Measurements from ENCODE around the gene FUT8.

FUT8 gene

GRCh38 chr14:65770681-65771080 lies 358.2 kb downstream of the FUT8 start:
- TF ChIP-seq, protein P1, sequence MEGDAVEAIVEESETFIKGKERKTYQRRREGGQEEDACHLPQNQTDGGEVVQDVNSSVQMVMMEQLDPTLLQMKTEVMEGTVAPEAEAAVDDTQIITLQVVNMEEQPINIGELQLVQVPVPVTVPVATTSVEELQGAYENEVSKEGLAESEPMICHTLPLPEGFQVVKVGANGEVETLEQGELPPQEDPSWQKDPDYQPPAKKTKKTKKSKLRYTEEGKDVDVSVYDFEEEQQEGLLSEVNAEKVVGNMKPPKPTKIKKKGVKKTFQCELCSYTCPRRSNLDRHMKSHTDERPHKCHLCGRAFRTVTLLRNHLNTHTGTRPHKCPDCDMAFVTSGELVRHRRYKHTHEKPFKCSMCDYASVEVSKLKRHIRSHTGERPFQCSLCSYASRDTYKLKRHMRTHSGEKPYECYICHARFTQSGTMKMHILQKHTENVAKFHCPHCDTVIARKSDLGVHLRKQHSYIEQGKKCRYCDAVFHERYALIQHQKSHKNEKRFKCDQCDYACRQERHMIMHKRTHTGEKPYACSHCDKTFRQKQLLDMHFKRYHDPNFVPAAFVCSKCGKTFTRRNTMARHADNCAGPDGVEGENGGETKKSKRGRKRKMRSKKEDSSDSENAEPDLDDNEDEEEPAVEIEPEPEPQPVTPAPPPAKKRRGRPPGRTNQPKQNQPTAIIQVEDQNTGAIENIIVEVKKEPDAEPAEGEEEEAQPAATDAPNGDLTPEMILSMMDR (IDR thresholded peaks at IDR 0.05; ENCODE audit: low read depth, low read length): no peak
- no peak overlapping the region for H3K4me3 ChIP-seq (ENCODE audit: low read depth, low read length)

- TF ChIP-seq, protein P1 (IDR thresholded peaks at IDR 0.05; ENCODE audit: low read depth, low read length): no peak
- no peak overlapping the region for H3K4me3 ChIP-seq (ENCODE audit: low read depth, low read length)
These were observed 358.7 kb downstream of the FUT8 start for GRCh38 chr14:65771271-65771670.

- TF ChIP-seq, protein P1 (IDR thresholded peaks at IDR 0.05; ENCODE audit: low read depth, low read length): no peak
- no peak overlapping the region for H3K4me3 ChIP-seq (ENCODE audit: low read depth, low read length)
These were observed 359.9 kb downstream of the FUT8 start for GRCh38 chr14:65772466-65772865.

- H3K4me3 ChIP-seq (ENCODE audit: low read depth, low read length): no peak overlapping the region
- TF ChIP-seq, protein P1 (IDR thresholded peaks at IDR 0.05; ENCODE audit: low read depth, low read length): no peak
These were observed 360.5 kb downstream of the FUT8 start for GRCh38 chr14:65772921-65773574.

- no peak overlapping the region for H3K4me3 ChIP-seq (ENCODE audit: low read depth, low read length)
- TF ChIP-seq, protein P1 (IDR thresholded peaks at IDR 0.05; ENCODE audit: low read depth, low read length): no peak
These were observed 361.5 kb downstream of the FUT8 start for GRCh38 chr14:65774041-65774440.

DNA sequence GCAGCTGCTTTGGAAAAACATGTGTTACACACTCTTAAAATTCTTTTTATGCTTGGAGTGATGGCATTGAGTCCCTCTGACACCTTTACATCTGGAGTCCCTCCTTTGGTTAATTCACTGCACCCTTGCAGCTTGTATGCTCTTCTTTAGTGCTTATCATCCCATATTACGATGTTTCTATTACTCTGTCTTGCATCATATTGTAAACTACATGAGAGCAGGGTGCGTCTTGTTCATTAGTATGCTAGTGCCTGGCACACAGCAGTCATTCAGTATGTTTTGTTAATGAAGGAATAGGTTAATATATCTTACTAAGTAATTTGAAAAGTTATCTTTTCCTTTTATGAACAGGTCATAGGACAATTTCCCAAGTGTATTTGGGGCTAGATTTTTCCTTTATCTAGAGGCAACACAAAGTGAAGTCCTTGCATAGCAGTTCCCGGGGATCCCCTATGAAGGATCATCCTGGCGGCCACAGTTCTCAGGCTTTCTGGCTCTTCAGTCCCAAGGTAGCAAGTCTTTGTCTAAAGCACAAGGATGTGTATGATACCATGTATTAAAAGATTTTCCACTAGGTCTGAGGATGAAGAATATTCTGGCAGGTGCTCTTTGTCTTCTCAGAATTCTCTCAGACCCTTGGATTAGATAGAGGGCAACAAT lies 363.8 kb downstream of the FUT8 start:
- no peak overlapping the region for H3K4me3 ChIP-seq (ENCODE audit: low read depth, low read length)
- TF ChIP-seq, protein P1 (IDR thresholded peaks at IDR 0.05; ENCODE audit: low read depth, low read length): no peak

GRCh38 chr14:65780566-65780965 lies 368.0 kb downstream of the FUT8 start:
- TF ChIP-seq, protein P1 (IDR thresholded peaks at IDR 0.05; ENCODE audit: low read depth, low read length): no peak
- no peak overlapping the region for H3K4me3 ChIP-seq (ENCODE audit: low read depth, low read length)

Measured in WI38 (cell line).